Thymus (tissue), 11 donors: ENCODE results near the gene DRAXIN. TPM values are rescaled to one million over a fixed set of nuclear protein-coding genes. Genes with fewer than 3 reads are reported as not detected.

Source experiments
- DNase-seq, 9 donors: peaks; one replicate each; pipeline ENCODE4 v3.0.0-alpha.2; 2013; ENCODE audit warnings: low spot score in 9 of 9, low read depth in 6 of 9, missing footprints in 1 of 9
- H3K27ac ChIP-seq, 2 donors: one replicate each; pipeline ENCODE4 v1.5.1; 2013; ENCODE audit warnings: control low read depth in 1 of 2, low read depth in 1 of 2, low read length in 1 of 2, mild to moderate bottlenecking in 1 of 2, moderate library complexity in 1 of 2
- H3K27me3 ChIP-seq, 2 donors: one replicate each; pipeline ENCODE4 v1.5.1; 2013; ENCODE audit warnings: low read length in 1 of 2; ENCODE audit not compliant: control insufficient read depth in 2 of 2, insufficient read depth in 1 of 2
- H3K36me3 ChIP-seq, 2 donors: one replicate each; pipeline ENCODE4 v1.5.1; 2013; ENCODE audit warnings: low read length in 1 of 2, mild to moderate bottlenecking in 1 of 2, moderate library complexity in 1 of 2; ENCODE audit not compliant: control insufficient read depth in 2 of 2, insufficient read depth in 2 of 2
- H3K4me1 ChIP-seq, 2 donors: one replicate each; pipeline ENCODE4 v1.5.1; 2013; ENCODE audit warnings: low read length in 2 of 2; ENCODE audit not compliant: control insufficient read depth in 2 of 2, insufficient read depth in 2 of 2
- H3K4me3 ChIP-seq, 2 donors: one replicate each; pipeline ENCODE4 v1.5.1; 2013; ENCODE audit warnings: low read length in 2 of 2, control low read depth in 1 of 2, mild to moderate bottlenecking in 1 of 2
- H3K9me3 ChIP-seq, 2 donors: one replicate each; pipeline ENCODE4 v1.5.1; 2013; ENCODE audit warnings: low read length in 1 of 2, mild to moderate bottlenecking in 1 of 2; ENCODE audit not compliant: control insufficient read depth in 2 of 2, insufficient read depth in 1 of 2
- WGBS: extraction: QIAGEN DNeasy Blood & Tissue Kit; methylation state at CpG from one replicate; pipeline ENCODE4 v1.1.7; 2013; 5-methylcytosine and 5-hydroxymethylcytosine counted together
- polyA plus RNA-seq: library from polyadenylated mRNA; stranded (reverse); fragments of 200-250 nt; gene quantifications from one replicate; pipeline ENCODE4 v1.2.3, GENCODE V29; 2013
- total RNA-seq: library from RNA; stranded (reverse); fragments of 120-200 nt; gene quantifications from one replicate; pipeline ENCODE4 v1.2.4, GENCODE V29; 2013
- donor health status: healthy.

The DRAXIN gene
- total and polyA plus RNA-seq, 2 donors = 0.14 TPM

- peaks cover 6 to 23% of the 10 kb centered on the region in 2 donors for H3K4me1 ChIP-seq
- H3K36me3 ChIP-seq = no peaks in the 10 kb centered on the region
- H3K27me3 ChIP-seq = peaks cover 0 to 3% of the 10 kb centered on the region in 2 donors
- DNase-seq = peak in 1 of 9 donors; percentile 27
- no peaks in the 10 kb centered on the region for H3K9me3 ChIP-seq
- H3K27ac ChIP-seq = no peak overlapping the region
- no peak overlapping the region for H3K4me3 ChIP-seq
- 76% methylated on average over 5 of the region's 5 CpGs for WGBS
These were observed 34.1 kb downstream of the DRAXIN start for GRCh38 chr1:11725616-11726015.

GRCh38 chr1:11727119-11727518 is 35.6 kb downstream of the DRAXIN start:
- Histone ChIP-seq H3K36me3 (no peaks in the 10 kb centered on the region), H3K27ac (no peak overlapping the region), H3K9me3 (no peaks in the 10 kb centered on the region), H3K4me3 (no peak overlapping the region), H3K4me1 (peaks cover 13 to 38% of the 10 kb centered on the region in 2 donors), H3K27me3 (peaks cover 0 to 3% of the 10 kb centered on the region in 2 donors)
- WGBS = 95% methylated on average over 4 of the region's 4 CpGs
- no peak for DNase-seq

- H3K4me3 ChIP-seq = no peak overlapping the region
- no peak for DNase-seq
- H3K9me3 ChIP-seq = no peaks in the 10 kb centered on the region
- no peak overlapping the region for H3K27ac ChIP-seq
- peaks cover 0 to 3% of the 10 kb centered on the region in 2 donors for H3K27me3 ChIP-seq
- over 99% methylated on average over 4 of the region's 4 CpGs for WGBS
- H3K4me1 ChIP-seq = peaks cover 14 to 44% of the 10 kb centered on the region in 2 donors
- no peaks in the 10 kb centered on the region for H3K36me3 ChIP-seq
These were observed 36.8 kb downstream of the DRAXIN start for GRCh38 chr1:11728126-11728806.

- no peak for DNase-seq
- 97% methylated on average over 11 of the region's 11 CpGs for WGBS
- no peak overlapping the region for H3K27ac ChIP-seq
- no peaks in the 10 kb centered on the region for H3K36me3 ChIP-seq
- H3K27me3 ChIP-seq = peaks cover 0 to under 1% of the 10 kb centered on the region in 2 donors
- no peak overlapping the region for H3K4me3 ChIP-seq
- H3K4me1 ChIP-seq = peaks cover 14 to 44% of the 10 kb centered on the region in 2 donors
- no peaks in the 10 kb centered on the region for H3K9me3 ChIP-seq
These were observed 37.6 kb downstream of the DRAXIN start for GRCh38 chr1:11729155-11729497.

GRCh38 chr1:11729498-11730428 is 38.3 kb downstream of the DRAXIN start:
- no peaks in the 10 kb centered on the region for H3K27me3 ChIP-seq
- peaks cover 14 to 44% of the 10 kb centered on the region in 2 donors for H3K4me1 ChIP-seq
- no peak overlapping the region for H3K4me3 ChIP-seq
- H3K36me3 ChIP-seq = no peaks in the 10 kb centered on the region
- DNase-seq = peak in 1 of 9 donors; percentile 19
- H3K27ac ChIP-seq = peak overlapping the region; percentile 57 to 72
- H3K9me3 ChIP-seq = no peaks in the 10 kb centered on the region
- 68% methylated on average over 26 of the region's 26 CpGs for WGBS

- Histone ChIP-seq H3K36me3 (no peaks in the 10 kb centered on the region), H3K4me1 (peaks cover 14 to 44% of the 10 kb centered on the region in 2 donors), H3K27me3 (no peaks in the 10 kb centered on the region), H3K4me3 (peak overlapping the region in 1 of 2 donors; percentile 31), H3K27ac (peak overlapping the region; percentile 57 to 84), H3K9me3 (no peaks in the 10 kb centered on the region)
- peak in 4 of 9 donors; percentile 44 to 77 (median 52) for DNase-seq
- WGBS = 15% methylated on average over 5 of the region's 5 CpGs
These were observed 39.0 kb downstream of the DRAXIN start for GRCh38 chr1:11730429-11730891.

GRCh38 chr1:11731691-11732283 is 40.3 kb downstream of the DRAXIN start:
- H3K4me3 ChIP-seq = peak overlapping the region; percentile 0 to 56
- H3K4me1 ChIP-seq = peaks cover 20 to 51% of the 10 kb centered on the region in 2 donors
- DNase-seq = peak in 7 of 9 donors; percentile 37 to 89 (median 73)

GRCh38 chr1:11733306-11733705 is 41.8 kb downstream of the DRAXIN start:
- DNase-seq = no peak
- 92% methylated on average over 3 of the region's 3 CpGs for WGBS
- Histone ChIP-seq H3K36me3 (no peaks in the 10 kb centered on the region), H3K4me1 (peaks cover 23 to 55% of the 10 kb centered on the region in 2 donors), H3K27me3 (peaks cover 0 to 11% of the 10 kb centered on the region in 2 donors), H3K9me3 (no peaks in the 10 kb centered on the region), H3K27ac (peak overlapping the region in 1 of 2 donors; percentile 60), H3K4me3 (no peak overlapping the region)

More at GRCh38 chr1:11731691-11732283, 40.3 kb downstream of the DRAXIN start:
- peak overlapping the region; percentile 79 to 94 for H3K27ac ChIP-seq
- H3K9me3 ChIP-seq = no peaks in the 10 kb centered on the region
- WGBS = 16% methylated on average over 17 of the region's 17 CpGs
- peaks cover 0 to 8% of the 10 kb centered on the region in 2 donors for H3K27me3 ChIP-seq
- H3K36me3 ChIP-seq = no peaks in the 10 kb centered on the region
